Activated B cell treated with CpG ODN at 0.5 μM for 24 hours (primary cell): ENCODE data around the gene TEAD1. TPM values are rescaled to one million over a fixed set of nuclear protein-coding genes. Genes with fewer than 3 reads are reported as not detected.

Experiments used
- ATAC-seq: fragments of 200-7000 bp; cut with Tn5 transposase; one replicate; pipeline ENCODE4 v1.10.0; 2021; ENCODE audit warnings: low read depth, mild to moderate bottlenecking, moderate library complexity
- CTCF ChIA-PET: fragments of 350-600 bp; sonication (Branson Sonifier 250); formaldehyde crosslinking; loops from one replicate; lab custom pipeline; 2021; ENCODE audit warnings: antibody characterized with exemption; lab: Charles Lee
- POLR2A ChIA-PET: fragments of 350-600 bp; sonication (Branson Sonifier 250); formaldehyde crosslinking; loops from one replicate; lab custom pipeline; 2021; ENCODE audit warnings: antibody characterized with exemption; lab: Charles Lee
- DNase-seq: peaks from one replicate; pipeline ENCODE4 v3.0.0; 2022
- H3K27ac Mint-ChIP-seq: one replicate; pipeline ENCODE4 v1.8.0; 2020; ENCODE audit warnings: mixed read lengths
- H3K27me3 Mint-ChIP-seq: one replicate; pipeline ENCODE4 v1.8.0; 2021; ENCODE audit warnings: mixed read lengths
- H3K36me3 Mint-ChIP-seq: one replicate; pipeline ENCODE4 v1.8.0; 2021; ENCODE audit warnings: low read depth, mixed read lengths
- H3K4me1 Mint-ChIP-seq: one replicate; pipeline ENCODE4 v1.8.0; 2021; ENCODE audit warnings: mixed read lengths
- H3K4me3 Mint-ChIP-seq: one replicate; pipeline ENCODE4 v1.8.0; 2020; ENCODE audit warnings: mild to moderate bottlenecking, mixed read lengths
- H3K9me3 Mint-ChIP-seq: one replicate; pipeline ENCODE4 v1.8.0; 2020; ENCODE audit warnings: mixed read lengths
- CTCF ChIP-seq: fragments of 200-600 bp; IDR thresholded peaks from one replicate; pipeline ENCODE4 v1.8.0; 2022; ENCODE audit warnings: antibody characterized with exemption, mild to moderate bottlenecking
- intact Hi-C: fragments of 100-400 bp; cut with micrococcal nuclease; formaldehyde crosslinking; loops from one replicate; pipeline ENCODE4 v1.15.1; 2024
- total RNA-seq: library from RNA; stranded (reverse); gene quantifications from 2 replicates; pipeline ENCODE4 v1.2.3, GENCODE V29; 2022

The TEAD1 gene
- total RNA-seq, 1 donor from 2014 or later: 0.07 TPM

DNA sequence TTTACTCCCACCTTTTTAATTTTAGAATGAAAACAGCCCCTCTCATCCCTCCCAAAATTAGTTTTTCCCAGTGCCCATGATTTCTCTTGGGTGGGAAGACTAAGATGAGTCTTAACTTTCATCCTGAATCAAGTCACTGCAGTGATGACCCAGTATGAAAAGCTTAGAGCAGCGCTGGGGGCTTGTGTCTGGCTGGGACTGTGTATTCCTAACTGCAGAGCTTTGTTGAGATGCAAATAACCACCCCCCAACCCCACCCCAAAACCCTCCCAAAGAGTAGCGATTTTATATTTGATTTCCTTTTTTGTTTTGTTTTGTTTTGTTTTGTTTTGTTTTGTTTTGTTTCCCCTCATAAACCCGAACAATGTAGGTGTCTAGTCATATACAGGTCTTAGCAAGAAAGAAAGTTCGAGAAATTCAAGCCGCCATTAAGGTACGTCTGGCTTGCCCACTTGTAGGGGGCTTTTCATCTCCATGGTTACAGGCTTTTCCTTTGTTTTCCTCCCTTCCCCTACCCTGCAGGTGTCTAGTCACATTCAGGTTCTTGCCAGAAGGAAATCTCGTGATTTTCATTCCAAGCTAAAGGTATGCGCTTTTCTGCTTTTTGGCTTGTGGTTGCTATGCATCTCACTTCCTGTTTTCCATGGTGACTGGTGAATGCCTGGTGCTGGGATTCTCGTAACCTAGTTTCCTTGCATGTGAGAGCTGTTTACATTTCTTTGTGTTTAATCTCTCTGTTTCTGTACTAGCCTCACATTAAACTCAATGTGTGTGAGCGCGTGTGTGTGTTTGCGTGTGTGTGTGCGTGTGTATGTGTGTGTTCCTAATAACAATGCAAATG is 190.3 kb downstream of the TEAD1 start:
- peaks cover 3% of the 10 kb centered on the region for H3K4me1 Mint-ChIP-seq
- DNase-seq: no peak
- ChIA-PET CTCF (interaction anchor here (0.6 kb wide), 1 partner anchor 122 kb away, joined by 3 read pairs; no protein-coding TSS in a partner anchor), POLR2A (no interaction called here)
- no peaks in the 10 kb centered on the region for H3K36me3 Mint-ChIP-seq
- H3K4me3 Mint-ChIP-seq: no peak overlapping the region
- intact Hi-C loops: no loop called here
- no peak for TF ChIP-seq CTCF
- no peaks in the 10 kb centered on the region for H3K9me3 Mint-ChIP-seq
- ATAC-seq: no peak
- H3K27ac Mint-ChIP-seq: no peak overlapping the region
- H3K27me3 Mint-ChIP-seq: peaks cover 18% of the 10 kb centered on the region

- peaks cover 18% of the 10 kb centered on the region for H3K27me3 Mint-ChIP-seq
- intact Hi-C loops: no loop called here
These were observed 191.8 kb downstream of the TEAD1 start for GRCh38 chr11:12865863-12866595.

DNA sequence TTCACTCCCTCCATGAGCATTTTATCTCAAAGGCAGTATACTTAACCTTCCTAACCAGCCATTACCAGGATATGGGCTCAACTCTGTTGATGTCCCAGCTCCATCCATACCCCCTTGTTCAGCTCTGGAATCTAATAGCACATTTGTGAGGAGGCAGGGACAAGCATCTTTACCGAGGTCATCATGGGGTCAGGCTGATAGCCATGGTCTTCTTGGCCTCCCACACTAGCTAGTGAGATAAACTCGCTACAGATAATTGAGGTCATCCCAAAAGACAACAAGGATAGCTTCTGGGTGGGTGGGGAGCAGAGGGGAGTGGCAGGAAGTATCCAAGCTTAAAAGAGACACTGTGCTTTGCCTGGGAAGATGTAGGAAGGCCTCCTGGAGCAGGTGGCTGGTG is 193.3 kb downstream of the TEAD1 start:
- TF ChIP-seq CTCF: no peak
- Mint-ChIP-seq H3K4me1 (peaks cover 3% of the 10 kb centered on the region), H3K36me3 (no peaks in the 10 kb centered on the region), H3K27ac (no peak overlapping the region), H3K27me3 (peaks cover 17% of the 10 kb centered on the region), H3K4me3 (no peak overlapping the region), H3K9me3 (no peaks in the 10 kb centered on the region)
- CTCF ChIA-PET: no interaction called here
- DNase-seq (no peak), ATAC-seq (no peak)
- intact Hi-C loops: no loop called here
- POLR2A ChIA-PET: no interaction called here

More at GRCh38 chr11:12865863-12866595, 191.8 kb downstream of the TEAD1 start:
- Mint-ChIP-seq H3K36me3 (no peaks in the 10 kb centered on the region), H3K9me3 (no peaks in the 10 kb centered on the region), H3K4me1 (peaks cover 3% of the 10 kb centered on the region), H3K4me3 (no peak overlapping the region), H3K27ac (no peak overlapping the region)
- no peak for ATAC-seq
- no peak for TF ChIP-seq CTCF
- ChIA-PET CTCF (no interaction called here), POLR2A (no interaction called here)
- no peak for DNase-seq

GRCh38 chr11:12868315-12869073 is 194.3 kb downstream of the TEAD1 start:
- CTCF ChIA-PET: no interaction called here
- peaks cover 3% of the 10 kb centered on the region for H3K4me1 Mint-ChIP-seq

More at GRCh38 chr11:12868315-12869073, 194.3 kb downstream of the TEAD1 start:
- Mint-ChIP-seq H3K27me3 (peaks cover 13% of the 10 kb centered on the region), H3K4me3 (no peak overlapping the region), H3K27ac (no peak overlapping the region), H3K9me3 (no peaks in the 10 kb centered on the region), H3K36me3 (no peaks in the 10 kb centered on the region)
- ATAC-seq (no peak), DNase-seq (no peak)
- no peak for TF ChIP-seq CTCF
- POLR2A ChIA-PET: no interaction called here
- intact Hi-C loops: no loop called here
